ENCODE data around the gene RELT.

Gene RELT

DNA sequence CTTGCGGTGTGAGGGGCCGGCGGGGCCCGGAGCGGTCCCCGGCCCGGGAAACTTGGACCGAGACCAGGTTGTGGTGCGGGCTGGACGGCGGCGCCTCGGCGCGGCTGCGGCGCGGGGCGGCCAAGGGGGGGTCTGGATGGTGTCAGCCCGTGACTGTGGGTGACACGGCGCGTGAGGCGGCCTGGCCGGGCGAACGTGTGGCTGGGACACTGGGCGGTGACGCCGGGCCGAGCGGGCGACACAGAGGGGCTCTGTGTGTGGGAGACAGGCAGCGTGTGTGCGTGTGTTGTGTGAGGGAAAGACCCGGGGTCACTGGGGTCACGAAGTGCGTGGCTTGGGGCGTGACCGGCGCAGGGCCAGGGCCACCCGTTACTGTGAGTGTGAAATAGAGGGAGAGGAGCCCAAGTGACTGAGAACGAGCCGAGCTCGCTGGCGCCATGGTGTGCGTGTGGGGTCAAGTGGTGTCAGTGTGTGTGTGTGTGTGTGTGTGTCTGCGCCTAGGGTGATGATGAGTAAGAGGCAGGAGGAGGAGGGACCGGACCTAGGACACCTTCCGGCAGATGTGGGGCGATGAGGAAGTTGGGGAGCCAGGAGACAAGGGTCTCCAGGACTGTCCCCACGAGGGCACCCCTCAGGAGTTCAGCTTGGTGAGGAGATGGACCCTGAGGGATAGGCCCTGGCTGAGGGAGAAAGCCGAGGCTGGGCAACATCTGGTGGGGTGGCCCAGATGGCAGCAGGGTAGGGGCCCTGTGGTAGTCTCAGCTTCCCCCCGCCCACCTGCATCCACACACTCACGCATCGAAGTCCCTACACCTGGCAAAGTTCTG, 817 bp downstream of the RELT start:
- DNase-seq, result no peak

DNA sequence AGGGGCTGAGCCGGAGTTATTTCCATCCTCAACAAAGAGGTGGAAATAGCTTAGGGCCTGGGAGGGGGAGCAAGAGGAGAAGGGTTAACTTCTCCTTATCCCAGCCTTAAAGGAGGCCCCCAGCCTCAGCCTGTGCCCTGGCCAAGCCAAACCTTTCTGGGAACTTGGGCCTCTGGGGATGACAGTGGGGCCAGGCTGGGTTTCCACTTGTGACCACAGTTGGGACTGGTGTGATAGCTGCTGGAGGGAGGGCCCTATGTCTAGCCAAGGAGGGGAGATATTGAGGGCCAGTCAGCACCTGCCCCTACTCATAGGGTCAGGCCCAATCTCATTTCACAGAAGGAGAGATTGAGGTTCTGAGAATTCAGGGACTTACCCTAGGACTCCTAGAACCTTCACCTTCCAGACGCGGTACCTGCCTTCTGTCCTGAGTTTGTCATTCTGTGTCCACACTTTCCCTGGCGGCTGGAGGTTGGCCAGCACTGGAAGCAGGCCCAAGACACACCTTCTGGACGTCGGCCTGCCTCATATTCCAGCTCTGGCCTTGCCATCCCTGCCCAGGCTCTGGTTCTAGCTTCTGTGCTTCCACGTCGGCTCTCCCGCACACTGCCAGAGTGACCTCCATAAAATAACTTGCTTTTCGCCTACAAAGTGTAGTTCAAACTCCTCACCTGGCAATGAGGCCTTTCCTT, 3.1 kb downstream of the RELT start:
- DNase-seq, result no peak

- no peak for DNase-seq
Observed at GRCh38 chr11:73380331-73380730, 4.1 kb downstream of the RELT start.

DNA sequence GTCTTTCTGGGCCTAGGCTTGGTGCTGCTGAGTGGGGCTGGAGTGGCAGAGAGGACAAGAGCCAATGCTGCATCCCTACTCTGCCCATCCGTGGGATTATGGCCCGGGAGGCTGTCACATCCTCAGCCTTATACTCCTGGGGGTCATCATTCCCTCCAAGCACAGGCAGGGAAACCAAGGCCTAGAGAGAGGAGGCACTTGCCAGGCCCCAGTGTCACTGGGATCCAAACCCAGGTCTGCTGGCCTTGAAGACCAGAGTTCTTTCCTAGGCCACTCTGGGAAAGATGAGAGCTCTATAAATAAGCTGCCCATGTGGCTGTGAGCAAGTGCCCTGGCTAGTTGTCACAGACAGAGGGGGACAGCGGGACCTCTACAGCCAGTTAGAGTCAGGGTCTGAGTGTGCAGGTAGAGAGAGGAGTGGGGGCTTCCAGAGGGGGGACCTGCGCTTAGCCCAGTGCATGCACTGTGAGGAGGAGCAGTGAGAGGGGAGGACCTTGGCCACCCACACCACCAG, 4.8 kb downstream of the RELT start:
- no peak for DNase-seq

GRCh38 chr11:73381589-73381988, 5.4 kb downstream of the RELT start:
- DNase-seq, result no peak

DNA sequence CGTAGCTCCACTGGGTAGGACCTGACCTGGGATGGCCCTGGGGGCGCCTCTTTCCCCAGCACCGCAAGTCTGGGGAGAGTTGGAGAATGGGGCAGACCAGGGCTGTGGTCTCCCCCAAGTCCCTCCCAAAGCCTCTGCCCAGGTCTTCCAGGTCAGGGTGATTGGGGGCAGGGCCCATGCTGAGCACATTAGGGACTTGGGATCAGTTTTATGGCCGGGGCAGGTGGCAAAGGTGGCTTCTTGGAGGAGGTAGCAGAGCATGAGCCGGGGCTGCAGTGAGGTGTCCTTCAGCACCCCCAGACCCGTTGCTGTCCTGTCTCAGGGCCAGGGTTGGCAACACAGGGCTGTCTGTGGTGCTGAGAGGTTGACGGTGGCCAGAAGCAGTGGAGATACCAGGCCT, 6.0 kb downstream of the RELT start:
- DNase-seq, result no peak

GRCh38 chr11:73382747-73383146, 6.5 kb downstream of the RELT start:
- DNase-seq, result no peak

DNA sequence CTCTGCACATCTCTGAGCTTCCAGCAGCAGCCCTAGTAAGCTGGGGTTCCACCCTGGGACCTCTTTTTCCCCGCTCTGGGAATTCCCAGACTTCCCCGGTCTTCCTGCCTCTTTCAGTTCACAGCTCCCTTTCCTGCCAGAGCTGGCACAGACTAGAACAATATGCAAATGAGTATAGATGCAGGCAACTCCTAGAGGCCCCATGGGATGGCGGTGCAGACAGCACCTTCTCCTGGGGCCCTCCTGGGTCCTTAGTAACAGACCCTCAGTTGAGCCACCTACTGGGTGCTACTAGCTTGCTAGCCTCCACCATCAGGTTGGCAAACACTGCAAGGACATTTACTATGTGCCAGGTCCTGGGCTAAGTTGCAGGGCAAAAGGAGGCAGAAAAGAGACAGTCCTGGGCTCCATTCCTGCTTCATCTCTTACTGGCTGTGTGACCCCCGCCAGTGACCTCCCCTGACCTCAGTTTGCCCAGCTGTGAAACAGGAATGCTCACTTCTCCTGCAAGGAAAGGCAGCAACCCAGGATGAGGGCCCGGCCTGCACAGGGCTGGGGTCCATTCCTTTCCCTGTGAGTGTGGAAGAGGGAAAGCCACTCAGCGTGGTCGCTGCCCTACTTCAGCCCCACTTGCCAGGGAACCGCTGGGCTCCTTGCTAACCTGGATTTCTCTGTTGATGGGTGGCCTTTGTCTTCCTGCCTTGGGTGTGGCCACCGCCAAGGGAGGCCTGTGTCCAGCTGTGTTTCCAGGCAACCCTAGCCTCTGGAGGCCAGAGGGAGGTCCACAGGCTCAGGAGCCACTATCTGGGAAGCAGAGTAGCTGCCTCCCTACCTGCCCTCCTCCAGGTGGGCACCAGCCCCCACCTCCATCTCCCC, 7.3 kb downstream of the RELT start:
- DNase-seq, result no peak

GRCh38 chr11:73384125-73384441, 7.9 kb downstream of the RELT start:
- no peak for DNase-seq

DNA sequence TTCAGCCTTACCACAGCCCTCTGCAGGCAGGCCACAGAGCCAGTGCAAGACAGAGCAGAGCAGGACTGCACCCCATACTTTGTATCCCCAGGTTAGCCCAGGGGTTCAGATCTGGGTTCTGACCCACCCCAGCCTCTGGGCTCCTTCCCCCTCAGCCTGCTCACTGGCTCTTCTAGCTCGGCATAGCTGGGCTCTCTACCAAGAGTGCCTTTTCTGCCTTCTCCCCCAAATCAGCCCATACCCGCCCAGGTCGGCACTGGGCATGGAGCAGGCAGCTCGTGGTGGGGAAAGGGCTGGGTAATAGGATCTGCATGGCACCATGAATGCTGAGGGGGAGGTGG, 8.3 kb downstream of the RELT start:
- DNase-seq, result no peak

DNA sequence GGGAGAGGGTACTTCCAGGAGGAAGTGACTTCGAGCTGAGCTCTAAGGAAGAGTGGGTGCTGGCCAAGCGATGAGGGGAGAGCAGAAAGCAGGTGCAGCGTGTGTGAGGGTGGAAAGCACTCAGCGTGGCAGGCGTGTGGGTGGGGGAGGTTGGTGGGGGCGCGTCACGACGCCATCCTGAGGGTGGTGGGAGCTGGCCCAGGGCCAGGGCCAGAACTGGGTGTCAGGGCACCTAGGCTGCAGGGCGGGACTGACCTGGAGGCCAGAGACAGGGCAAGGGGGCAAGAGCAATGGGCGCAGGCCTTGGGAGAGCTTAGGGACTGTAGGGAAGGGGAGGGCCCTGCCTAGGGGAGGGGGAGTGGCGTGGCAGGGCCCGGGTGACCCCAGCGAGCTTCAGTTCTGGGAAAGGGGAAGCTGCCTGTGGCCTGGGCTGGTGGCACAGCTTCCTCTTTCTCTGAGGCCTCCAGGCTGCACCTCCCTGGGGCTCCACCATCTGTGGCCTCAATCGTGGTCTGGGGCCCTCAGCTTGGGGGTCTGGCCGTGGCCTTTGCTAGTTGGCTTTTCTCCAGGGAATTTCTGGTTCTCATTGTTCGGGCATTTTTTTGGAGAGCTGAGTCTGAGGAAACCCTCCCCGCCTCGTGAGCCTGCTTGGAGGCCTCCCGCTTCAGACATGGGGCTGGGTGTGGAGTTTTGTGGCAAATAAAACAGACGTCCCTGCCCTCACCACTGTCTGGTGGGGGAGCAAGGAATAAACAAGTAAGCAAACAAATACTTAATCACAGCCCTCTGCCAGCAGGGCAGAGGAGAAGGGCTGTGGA, 8.9 kb downstream of the RELT start:
- no peak for DNase-seq

- no peak for DNase-seq
Observed at GRCh38 chr11:73386016-73386415, 9.8 kb downstream of the RELT start.

DNA sequence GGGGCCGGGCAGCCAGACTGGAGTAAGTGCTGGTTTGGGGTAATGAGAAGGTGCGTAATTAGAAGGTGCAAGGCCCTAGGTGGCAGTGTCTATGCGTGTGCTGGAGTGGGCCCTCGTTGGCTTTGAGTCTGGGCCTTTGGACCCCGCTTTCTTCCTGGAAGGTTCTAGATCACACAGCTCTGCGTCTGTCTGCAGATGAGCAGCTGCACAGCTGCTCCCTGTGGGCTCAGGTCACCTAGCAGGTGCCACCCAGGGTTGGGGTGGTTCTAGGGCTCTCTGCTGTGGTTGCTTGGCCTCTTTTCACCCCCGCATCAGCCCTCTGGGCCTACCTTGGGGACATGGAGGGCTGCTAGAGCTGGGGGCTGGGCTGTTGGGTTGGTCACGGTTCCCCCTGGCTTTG, 10.3 kb downstream of the RELT start:
- DNase-seq, result no peak

- no peak for DNase-seq
Observed at GRCh38 chr11:73387594-73388264, 11.5 kb downstream of the RELT start.

GRCh38 chr11:73388265-73389133, 12.3 kb downstream of the RELT start:
- no peak for DNase-seq

DNA sequence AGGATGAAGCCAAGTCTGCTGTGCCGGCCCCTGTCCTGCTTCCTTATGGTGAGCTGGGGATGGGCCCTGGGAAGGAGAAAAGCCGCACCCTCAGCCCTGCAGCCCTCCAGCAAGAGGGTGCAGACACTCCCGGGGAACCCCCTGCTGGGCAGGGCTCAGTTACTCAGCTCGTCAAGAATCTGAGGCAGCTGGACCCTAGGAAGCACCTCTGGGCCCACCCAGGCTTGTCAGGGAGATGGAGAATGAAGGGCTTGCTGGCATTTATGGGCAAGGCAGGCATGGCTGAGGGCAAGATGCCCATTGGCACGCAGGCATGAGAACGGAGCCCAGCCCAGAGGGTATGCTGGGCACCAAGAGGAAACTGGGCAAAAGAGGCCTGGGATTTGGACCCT, 12.9 kb downstream of the RELT start:
- no peak for DNase-seq

GRCh38 chr11:73389916-73390315, 13.7 kb downstream of the RELT start:
- no peak for DNase-seq

GRCh38 chr11:73390601-73391565, 14.7 kb downstream of the RELT start:
- no peak for DNase-seq

DNA sequence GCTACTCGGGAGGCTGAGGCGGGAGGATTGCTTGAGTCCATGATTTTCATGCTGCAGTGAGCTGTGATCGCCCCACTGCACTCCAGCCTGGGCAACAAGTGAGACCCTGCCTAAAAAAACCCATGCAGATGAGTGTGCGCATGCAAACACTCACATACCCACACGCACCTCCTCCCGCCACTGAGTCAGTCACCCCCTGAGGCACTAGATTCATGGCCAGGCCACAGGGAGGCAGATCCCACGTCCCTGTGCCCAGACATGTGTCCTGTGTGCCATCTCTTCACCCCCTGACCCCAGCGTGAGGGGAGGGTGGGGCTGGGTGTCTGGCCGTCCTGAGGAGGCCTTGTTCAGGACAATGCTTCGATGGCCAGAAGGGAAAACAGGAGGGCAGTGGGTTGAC, 15.5 kb downstream of the RELT start:
- no peak for DNase-seq

All from NCI-H187 (cell line).